SH-SY5Y (cell line): ENCODE results near the gene PADI1.

Experiments
- GATA2 ChIP-seq: IDR thresholded peaks from 2 replicates; pipeline ENCODE4 v1.6.1; 2011; ENCODE audit warnings: mild to moderate bottlenecking, low read depth, low read length
- GATA3 ChIP-seq: IDR thresholded peaks from 2 replicates; pipeline ENCODE4 v1.6.1; 2011; ENCODE audit warnings: low read depth, mild to moderate bottlenecking, low read length, moderate library complexity

- TF ChIP-seq GATA2 (no peak), GATA3 (no peak)
These were observed 69.5 kb downstream of the PADI1 start for GRCh38 chr1:17274186-17275170.
